Stimulated activated CD8-positive, alpha-beta memory T cell treated with anti-CD3 and anti-CD28 coated beads, Interleukin-2, amount 100 ng/mL, for 48 hours (primary cell): Measurements from ENCODE around the gene TAF3.

ENCODE experiments used
- DNase-seq, 2 donors: peaks; one replicate each; pipeline ENCODE4 v3.0.0-alpha.2; 2020; ENCODE audit warnings: low read depth in 2 of 2

Gene TAF3

DNA sequence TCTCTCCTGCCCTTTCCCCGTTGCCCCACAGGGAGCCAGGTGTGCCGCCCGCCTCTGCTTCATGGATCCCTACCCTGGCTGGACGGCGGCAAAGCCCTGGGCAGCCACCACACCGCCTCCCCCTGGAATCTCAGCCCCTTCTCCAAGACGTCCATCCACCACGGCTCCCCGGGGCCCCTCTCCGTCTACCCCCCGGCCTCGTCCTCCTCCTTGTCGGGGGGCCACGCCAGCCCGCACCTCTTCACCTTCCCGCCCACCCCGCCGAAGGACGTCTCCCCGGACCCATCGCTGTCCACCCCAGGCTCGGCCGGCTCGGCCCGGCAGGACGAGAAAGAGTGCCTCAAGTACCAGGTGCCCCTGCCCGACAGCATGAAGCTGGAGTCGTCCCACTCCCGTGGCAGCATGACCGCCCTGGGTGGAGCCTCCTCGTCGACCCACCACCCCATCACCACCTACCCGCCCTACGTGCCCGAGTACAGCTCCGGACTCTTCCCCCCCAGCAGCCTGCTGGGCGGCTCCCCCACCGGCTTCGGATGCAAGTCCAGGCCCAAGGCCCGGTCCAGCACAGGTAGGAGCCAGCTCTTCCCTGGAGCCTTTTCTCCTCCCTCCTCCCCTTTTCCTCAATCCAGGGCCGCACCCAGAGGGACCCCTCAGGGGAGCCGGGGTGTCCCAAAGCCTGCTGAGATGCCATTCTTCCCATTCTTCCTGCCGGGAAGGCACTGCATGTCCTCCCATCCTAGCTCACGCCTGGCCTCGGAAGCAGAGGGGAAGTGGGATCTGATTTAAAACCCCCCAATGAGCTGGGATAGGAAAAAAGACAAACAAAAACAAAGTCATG, 240.2 kb downstream of the TAF3 start:
- DNase-seq, result no peak

DNA sequence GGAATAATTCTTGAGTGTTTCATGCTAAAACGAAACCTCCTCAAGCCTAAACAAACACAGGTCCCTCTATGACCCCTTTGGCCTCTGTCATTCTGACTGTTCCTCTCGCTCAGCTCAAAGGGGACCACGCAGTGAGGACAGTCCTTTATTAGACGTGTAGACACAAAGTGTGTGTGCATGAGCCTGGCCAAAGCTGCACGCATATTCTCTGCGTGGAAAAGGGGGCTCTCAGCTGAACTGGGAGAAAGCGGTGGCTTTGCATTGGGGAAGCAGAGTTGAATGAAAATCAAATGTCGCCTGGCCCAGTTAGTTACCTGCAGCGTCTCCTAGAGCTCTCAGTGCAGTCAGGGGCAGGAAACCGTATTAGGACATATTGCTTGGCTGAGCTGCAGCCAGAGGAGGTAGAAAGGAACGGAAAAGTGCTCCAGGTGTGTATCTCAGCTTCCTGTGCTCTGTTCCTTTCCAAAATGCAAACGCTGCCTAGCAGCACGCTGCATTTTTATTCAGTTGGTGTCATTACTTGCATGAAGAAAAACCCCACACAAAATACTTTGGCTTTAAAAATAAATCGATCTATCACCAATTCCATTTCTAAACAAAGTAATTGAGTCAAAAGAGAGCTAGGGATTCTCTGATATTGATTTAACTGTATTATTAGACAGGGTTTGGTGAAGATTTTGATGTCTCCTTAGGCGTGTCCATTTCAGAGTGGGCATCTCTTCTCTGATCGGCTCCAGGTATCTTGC, 241.1 kb downstream of the TAF3 start:
- no peak for DNase-seq

DNA sequence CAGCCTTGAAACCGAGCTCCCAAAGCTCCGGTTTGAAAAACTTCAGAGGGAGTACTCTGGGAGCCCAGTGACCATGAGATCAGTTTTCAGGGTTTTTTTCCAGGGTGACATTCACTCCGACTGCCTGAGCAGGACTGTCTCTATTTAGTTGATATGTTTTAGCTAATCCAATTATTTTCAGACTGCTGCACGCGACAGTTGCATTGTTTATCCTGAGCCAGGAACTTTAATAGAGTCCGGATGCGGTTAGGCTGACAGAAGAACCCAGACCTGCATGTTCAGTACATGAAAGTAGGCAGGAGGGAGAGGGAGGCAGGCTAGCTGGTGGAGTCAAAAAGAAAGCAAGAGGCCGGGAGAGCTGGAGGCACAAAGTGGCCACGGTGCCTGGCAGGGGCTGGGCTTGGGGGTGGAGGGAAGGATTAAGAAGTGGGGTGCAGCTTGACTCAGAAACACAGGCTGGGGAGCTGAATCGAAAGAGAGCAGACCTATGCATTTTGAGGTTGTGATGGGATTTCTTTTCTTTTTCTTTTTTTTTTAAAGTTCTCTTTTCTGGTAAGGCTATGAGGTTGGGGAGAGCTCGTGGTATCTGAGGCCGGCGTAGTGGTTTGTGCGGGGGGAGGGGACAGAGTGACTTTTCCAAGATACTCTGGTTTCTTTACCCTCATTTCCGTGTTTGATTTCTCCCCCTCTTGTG, 241.9 kb downstream of the TAF3 start:
- DNase-seq, result peak in 1 of 2 donors; percentile 69

DNA sequence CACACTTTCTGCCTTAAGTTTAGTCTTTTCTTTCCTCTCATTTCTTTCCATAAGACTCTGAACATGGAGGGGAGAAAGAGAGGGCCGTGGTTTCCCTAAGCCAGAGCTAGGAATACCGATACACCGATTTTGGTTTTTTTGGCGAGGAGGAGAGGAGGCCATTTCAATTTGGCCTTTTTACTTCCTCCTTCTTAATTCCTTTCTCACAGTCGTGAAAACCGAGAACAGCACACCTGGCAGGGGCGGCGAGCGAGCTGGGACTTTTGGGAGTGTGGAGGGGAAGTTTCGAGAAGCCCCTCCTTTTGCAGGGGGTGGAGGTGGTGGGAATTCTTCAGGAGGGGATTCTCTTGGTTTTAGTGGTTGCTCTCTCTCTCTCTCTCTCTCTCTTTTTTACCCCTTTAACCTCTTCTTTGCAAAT, 242.4 kb downstream of the TAF3 start:
- DNase-seq, result no peak

DNA sequence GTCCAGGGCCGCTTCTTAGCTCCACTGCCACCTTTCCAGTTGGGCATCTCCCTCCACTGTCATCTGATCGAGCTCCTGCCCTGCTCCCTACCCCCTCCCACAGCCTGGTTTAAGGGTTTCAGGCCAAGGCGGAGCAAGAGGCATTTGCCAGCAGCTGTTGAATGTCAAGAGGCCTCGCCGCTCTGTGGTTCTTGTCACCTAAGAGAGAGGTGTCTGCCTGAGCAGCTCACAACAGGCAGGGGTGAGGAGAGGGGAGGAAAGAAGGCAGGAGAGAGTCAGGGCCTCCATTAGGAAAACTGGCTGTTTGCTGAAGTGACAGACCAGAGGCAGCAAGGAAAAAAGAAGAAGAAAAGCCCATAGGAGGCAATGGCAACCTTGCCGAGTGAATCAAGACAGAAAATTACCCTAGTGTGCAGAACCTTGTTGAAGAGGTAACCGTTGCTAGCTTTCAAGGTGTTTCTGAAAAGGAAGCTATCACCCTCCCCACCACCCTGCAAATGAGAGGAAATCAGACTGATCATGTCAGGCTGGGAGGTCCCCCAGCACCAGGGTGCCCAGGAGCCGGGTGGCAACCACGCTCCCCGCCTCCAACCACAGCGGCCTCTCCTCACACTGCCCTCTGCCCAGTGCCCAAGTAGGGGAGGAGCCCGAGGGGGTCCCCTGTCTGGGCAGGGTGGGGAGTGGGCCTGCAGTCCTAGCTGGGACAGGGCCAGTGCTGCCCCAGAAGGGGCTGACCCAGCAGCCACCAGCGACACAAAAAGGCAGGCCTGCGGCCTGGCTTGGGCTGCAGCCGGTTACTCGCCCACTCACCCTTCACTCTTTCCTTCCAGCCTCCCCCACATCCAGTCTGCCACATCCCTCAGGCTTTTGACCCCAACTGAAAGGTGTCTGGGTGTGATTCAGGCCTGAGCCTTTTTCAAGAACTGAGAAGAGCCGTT, 243.2 kb downstream of the TAF3 start:
- peak in 1 of 2 donors; percentile 57 for DNase-seq

DNA sequence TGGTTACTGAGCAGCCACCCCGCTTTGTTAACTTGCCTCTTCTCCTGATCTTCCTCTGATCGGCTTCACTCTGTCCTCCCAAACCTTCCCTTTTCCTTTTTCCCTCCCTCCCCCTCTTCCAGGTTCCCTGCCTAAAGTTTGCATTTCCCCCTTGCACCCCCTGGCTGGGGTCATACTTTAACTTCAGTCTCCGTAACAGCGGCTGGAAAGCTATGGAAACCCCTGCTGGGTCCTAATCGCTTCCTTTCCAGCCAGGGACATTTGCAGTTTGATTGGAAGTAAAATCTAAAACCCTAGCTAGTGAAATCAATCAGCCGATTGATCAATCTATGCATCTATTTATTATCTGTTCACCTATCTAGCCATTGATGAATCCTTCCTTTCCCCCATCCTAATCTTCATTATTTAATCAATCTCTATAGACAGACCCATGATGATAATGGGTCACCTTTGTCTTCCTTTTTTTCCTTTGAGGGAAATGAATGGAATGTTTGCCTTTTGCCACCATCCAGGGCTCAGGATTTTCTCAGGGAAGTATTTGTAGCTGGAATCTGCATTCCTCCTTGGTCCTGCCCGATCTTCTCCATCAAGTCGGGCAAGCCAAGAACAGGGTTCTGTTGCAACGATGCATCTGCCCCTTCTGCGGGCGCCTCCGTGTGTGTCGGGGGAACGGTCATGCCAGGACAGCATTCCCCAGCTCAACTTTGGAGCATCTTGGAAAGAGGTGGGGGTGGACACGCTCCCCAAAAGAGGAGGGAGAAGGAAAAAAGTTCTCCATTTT, 245.0 kb downstream of the TAF3 start:
- DNase-seq, result no peak

DNA sequence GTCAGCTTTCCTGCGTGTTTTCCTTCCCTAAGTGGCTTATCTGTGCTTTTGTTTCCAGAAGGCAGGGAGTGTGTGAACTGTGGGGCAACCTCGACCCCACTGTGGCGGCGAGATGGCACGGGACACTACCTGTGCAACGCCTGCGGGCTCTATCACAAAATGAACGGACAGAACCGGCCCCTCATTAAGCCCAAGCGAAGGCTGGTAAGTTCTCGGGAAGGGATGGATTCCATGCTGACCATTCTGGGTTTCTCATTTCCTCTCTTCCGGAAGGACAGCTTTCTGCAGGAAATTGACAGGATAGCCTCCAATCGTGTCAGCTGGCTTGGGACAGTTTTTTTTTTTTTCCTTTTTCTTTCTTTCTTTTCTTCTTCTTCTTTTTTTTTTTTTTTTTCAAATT, 245.6 kb downstream of the TAF3 start:
- no peak for DNase-seq

DNA sequence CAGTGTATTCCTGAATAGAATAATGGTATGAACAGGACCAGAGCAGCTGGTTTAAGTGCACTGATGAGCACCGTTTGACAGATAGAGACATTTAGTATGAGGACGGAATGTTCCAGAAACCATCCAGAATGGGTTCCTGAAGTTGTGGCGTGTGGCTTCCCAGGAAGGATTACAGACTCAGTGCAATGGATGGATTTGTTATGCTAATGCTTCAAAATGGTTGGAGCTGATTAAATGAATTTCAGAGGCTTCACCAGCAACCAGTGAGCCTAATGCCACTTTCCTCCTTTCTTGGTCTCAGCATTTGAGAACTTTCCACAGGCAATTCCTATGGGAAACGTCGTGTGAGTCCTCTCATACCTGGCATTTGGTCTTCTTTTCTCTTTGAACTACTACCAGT, 246.1 kb downstream of the TAF3 start:
- DNase-seq, result no peak

DNA sequence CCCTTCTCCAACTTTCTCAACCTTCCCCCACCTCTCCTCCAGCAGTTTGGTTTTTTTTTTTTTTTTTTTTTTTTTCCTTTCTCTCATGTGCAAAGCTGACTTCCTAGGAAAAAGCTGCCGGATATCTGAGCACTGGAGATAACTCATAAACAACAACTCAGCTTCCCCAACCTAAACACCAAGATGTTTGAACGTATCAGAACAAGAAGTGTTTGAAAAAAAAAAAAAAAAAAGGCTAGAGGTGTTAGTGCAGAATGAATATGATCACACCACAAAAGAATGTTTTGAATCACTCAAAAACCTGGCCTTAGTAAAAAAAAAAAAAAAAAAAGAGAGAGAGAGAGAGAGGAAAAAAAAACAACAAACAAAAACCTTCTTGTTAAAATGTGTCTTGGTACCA, 247.3 kb downstream of the TAF3 start:
- DNase-seq, result no peak

DNA sequence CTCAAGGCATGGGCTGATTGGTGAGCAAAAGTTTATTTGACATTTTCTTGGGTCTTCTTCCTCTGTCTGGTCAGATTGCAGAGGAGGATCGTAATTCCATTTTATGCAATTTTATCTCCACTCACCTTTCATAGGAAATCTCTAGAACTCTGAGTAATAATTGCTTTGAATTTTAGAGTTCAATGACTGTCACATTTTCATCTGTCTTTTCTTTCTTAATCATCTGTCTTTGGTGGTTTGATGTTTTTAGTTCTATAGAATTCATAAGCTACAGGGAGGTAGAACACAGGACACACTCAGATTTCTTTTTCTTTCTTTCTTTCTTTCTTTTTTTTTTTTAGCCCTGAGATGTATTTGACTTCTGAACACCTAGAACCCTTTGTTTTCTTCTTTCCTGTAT, 247.8 kb downstream of the TAF3 start:
- DNase-seq, result no peak
